MV-4-11 (cell line): ENCODE data around the gene TDRD9.
"Not testable (repeated sequence)": the region's sequence is repeated elsewhere in the genome, so short reads cannot be mapped to it uniquely, and the experiment has no call there.

Experiments used
- DNase-seq: peaks from one replicate; lab custom pipeline; 2025; lab: John Stamatoyannopoulos, UW

The TDRD9 gene

DNA sequence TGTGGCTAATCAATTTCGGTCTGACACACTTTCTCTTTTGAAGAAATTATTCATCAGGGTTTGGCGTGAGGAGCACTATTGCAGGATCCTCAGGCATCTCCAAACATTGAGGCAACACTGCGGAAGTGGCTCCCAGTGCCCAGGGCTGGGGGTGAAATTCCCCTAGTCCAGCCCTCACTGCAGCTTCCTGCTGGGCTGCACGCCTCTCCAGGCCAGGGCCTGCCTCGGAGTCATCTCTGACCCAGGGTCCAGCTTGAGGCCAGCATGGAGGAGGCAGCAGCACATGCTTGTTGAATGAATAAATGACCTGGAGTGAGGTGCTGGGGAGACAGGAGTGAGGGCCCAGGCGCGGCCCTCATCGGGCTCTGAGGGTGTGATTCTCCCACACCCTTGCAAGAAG, 36.0 kb upstream of the TDRD9 start:
- no peak for DNase-seq

DNA sequence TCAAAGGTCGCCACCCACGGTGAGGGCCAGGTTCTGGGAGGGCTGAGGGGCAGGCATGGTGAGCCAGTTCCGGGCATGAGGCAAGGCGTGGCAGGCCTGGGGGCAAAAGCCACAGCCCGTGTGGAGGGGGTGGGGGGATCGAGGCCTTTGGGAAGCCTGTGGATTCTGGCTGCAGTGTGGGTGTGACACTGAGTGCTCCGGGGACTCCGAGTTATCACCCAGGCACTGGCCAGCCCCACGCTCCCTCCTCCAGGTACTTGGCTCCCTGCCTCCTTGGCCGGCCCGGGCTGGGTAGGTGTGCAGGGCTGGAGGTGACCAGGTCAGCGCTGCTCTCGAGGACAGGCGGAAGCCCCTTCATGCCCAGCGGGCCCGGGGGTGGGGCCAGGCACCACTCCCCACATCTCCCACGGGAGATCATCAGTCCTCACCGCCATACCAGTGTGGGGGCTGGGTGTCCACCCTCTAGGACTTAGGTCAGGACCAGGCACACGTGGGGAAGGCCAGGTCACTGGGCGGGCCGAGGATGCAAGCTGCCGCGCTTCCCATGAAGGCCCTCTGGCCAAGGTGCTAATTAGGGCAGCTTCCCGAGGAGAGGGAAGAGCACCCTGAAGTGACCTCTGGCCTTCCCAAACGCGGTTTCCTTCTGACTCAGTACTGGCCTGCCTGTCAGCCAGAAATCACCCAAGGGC, 34.1 kb upstream of the TDRD9 start:
- DNase-seq: no peak

DNA sequence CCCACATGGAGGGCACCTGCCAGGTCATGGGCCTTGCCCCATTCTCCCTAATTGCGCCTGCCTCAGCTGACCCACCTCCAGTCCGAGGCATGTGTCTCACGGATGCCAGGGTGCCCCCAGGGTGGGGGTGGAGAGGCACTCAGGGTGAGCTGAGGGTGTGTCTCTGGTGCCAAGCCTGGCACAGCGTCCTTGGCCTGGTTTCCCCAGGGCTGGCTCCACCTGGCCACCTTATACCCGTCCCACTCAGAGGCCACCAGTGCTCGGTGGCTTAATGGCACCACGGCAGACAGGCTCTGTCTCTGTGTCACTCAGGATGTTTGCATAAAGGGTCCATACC, 33.6 kb upstream of the TDRD9 start:
- no peak for DNase-seq

DNA sequence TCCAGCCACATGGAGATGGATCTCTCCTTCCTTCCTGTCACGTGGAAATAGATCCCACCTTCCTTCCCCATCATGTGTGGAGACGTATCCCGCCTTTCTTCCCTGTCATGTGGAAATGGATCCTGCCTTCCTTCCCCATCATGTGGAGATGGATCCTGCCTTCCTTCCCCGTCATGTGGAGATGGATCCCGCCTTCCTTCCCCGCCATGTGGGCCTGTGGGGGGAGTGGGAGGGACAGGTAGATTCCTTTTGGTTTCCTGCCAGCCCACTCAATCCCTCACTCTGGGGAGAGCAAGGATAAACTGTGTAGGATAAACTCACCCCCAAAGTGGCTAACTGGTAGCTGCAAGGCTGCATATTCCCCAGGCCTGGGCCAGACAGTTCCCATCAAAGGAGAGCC, 31.7 kb upstream of the TDRD9 start:
- no peak for DNase-seq

DNA sequence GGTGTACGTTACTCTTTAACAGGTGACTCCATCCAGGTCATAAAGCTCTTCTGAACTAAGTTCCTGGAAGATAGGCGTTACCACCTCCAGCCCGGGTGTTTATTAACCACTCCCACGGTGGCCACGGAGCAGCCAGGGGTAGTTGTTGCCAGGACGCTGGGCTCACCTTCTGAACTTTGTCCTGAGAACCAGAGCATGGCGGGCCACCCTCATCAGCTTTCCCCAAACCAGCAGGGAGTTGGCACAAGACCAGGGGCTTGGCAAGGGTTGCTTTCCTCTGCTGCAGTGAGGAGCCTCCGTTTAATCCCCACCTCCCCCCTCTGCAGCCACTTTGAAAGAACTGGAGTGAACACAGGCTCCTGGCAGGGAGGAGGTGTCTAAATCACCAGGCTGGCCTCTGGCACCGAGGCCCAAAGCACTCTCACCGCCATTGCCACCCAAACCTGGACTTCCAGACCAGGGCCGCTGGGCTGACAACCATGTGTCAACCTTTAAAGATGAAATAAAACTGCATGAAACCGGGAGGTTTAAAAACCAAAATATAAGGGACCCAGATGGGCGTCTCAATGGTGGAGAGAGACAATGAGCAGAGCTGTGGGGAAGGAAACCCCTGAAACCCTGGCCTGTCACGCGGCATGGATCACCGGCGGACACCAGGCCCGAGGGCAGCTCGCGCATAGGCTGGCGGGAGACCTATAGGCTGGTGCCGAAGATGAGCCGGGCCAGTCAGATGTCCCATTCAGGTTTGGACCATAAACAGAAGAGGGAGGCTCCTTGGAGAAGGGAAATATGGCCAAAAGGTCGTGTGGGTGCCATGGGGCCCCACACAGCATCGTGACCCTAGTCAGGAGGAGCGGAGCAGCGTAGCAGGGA, 30.9 kb upstream of the TDRD9 start:
- DNase-seq: no peak

DNA sequence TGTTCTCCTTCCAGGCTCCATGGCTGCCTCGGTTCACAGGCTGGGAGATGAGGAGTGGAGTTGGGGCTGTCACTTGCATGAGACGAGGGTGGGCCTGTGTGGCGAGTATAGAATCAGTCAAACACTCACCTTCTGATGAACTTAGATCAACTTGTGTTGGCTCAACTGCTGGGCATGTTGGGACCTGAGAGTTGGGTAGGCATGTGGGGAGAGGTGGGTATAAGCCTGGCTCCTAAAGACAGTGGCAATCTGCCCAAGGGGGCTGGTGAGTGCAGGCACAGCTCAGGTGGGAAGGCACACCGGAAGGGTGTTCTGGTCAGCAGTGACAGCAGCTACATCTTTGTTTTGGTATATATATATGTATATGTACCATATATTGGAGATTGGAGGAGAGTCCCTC, 30.1 kb upstream of the TDRD9 start:
- no peak for DNase-seq

DNA sequence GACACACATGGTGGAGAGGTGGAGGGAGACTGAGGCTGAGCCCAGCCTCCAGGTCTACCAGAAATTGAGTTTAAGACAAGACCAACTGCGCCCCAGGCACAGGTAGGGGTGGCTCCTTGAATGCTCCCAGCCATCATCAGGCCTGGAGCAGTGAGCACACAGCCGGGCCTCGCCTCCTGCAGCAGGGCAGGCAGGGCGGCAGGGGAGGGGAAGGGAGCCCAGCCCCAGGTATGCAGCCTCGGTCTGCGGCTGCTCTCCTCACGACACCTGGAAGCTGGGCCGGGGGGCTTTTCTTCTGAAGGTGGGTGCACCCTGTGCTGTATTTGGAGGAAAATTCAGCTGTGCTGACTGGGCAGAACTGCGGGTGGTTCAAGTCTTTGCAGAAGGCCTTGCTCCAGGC, 29.5 kb upstream of the TDRD9 start:
- no peak for DNase-seq

DNA sequence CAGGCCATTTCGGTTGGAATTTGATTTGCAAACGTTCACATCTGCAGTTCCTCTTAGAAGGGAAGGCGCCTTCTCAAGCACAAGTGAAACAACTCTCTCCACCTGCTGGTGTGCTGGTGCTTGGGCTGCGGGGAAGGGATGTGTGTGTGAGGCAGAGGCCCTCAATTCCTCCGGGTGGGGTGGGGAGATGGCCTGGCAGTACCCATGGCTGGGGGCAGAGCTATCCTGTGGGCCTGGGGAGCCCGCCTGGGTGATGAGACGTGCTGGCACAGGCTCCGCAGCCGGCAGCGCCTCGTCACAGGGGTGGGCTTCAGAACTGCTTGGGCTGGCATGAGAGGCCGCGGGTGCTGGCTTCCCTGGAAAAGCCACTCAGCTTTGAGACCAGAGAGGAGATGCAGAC, 28.9 kb upstream of the TDRD9 start:
- peak; percentile 37 for DNase-seq

DNA sequence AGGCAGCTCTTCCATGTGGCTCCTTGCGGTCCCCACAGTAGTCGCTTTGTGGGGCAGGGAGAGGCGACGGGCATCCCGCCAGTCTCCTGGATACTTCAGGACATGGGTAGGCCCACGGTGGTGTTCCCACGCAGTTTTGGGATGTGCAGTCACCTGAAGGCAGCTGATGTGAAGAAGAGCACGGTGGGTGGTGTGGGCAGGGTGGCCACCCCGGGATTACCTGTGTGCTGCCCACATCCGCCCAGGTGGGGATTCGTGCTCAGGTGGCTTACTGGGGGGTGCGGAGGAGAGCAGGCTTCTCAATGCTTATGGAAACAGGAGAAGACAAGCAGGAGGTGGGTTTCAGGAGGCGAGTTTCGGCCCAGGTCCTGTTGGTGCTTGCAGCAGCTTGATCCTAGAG, 28.4 kb upstream of the TDRD9 start:
- no peak for DNase-seq

DNA sequence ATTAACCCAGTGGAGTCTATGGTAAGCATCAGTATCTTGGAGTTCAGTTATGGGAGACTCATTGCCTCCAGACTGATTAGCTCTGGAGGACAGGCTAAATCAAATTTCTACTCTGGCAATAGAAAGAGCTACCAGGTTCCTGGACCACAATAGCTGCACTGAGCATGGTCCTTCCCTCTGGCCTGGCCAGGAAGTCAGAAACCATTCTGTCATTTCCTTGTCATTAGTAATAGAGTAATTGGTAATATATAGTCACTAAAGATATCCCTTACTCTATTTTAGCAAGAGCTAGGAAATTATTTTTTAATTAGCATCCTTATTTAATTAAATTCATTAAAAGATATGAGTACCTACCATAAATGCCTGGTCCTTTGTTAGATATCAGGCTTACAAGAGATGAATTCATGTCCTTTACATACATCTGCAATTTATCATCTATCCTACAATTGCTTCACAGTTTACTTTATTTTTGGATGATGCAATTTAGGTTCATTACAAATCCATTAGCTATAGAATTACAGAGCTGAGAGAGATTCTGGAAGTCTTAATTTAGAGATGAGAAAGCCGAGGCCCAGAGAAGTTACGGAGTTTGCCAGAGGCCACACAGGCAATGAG, 23.7 kb upstream of the TDRD9 start:
- no peak for DNase-seq

DNA sequence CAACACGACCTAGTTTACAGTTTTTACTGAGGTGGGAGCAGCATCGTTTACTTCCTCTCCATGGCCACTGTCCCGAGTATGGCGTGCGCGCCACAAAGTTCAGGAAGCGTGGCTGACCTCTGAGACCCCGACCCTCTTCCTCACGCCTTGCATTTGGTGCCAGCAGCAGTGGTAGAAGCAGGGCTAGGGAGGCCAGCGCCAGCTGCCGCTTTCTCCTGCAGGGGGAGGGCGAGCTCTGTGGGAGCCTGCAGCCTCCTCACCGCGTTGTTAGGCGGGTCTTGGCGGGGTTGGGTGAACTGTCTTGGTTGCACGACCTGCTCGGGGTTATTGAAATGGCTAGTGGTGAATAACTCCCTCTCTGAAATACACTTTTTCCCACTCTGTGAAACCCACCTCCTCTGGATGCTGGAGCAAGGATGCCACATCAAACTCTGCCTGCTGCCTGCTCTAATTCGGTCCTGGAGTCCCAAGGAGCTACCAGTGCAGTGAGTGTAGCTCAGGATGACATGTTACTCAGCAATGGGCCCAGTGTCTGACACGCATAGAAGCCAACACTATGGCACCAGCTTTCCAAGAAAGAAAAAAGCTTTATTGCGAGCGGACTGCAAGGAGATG, 22.3 kb upstream of the TDRD9 start:
- DNase-seq: peak; percentile 14

DNA sequence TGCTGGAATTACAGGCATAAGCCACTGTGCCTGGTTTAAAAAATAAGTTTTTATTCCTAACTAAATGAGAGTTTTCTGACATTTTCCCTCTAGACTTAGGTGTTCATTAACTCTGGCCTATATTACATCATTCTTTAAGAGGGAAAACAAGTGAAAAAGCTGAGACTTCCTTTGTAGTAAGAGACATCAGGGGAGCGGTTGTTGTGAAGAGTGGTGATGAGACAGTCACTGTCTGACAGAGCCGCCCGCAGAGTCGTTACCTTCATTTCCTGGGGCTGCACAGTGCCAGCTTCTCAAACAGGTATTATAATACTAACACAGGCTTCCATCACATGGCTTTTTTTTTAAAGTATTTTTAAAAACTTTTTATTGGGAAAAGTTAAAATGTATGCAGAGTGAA, 19.7 kb upstream of the TDRD9 start:
- DNase-seq: no peak

DNA sequence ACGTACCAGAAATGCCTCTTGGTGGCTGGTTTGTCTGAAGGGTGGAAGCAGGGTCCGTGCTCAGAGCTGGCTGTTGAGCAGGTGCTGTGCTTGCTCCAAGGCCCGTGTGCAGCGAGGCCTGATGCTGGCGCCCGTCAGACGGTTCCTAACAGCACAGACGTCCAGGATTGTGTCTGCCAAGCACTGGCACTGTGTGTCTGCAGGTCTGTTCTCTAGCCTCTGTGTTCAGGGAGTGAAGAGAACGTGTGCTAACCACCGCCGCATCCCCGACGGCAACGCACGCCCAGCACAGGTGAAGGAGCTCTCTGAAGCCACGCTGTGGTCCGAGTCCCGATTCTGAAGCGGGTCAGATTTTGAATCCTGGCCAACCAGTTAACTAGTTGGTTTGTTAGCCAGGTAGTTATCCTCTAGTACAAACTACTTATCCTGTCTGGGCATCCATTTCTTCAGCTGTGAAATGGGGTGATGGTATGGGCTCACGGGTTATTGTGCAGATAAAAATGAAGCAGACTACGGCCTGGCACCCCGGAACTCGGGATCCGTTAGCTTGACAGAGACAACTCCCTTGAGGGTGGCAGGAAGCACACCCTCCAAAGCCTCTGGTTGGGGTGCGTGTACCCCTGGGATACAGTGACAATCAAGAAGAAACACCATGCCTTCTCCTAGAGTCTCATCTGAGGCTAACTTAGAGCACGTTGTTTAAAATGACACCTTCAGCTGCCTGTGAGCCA, 18.6 kb upstream of the TDRD9 start:
- DNase-seq: no peak

DNA sequence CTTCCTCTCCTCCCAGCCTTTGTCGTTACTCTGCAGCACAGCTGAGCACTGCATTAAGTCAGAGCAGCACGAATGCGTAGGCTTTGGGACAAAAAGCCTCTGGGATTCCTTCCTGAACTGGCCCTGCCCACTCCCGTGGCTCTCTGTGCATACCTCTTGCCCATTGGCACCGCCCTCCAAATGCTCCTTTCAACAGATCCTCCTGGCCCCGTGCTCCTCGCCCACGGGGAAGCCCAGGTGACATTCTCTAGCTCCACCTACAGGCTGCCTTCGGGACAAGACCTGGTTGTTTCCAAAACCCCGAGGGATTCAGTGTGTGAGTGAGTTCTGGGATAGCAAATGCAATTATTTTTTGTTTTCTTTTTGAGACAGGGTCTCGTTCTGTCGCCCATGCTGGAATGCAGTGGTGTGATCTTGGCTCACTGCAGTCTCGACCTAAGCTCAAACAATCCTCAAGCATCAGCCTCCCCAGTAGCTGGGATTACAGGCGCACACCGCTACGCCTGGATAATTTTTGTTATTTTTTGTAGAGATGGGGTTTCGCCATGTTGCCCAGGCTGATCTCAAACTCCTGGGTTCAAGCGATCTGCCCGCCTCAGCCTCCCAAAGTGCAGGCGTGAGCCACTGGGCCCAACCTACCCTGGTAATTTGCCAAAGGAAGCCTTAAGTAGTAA, 17.9 kb upstream of the TDRD9 start:
- DNase-seq: peak; percentile 13

DNA sequence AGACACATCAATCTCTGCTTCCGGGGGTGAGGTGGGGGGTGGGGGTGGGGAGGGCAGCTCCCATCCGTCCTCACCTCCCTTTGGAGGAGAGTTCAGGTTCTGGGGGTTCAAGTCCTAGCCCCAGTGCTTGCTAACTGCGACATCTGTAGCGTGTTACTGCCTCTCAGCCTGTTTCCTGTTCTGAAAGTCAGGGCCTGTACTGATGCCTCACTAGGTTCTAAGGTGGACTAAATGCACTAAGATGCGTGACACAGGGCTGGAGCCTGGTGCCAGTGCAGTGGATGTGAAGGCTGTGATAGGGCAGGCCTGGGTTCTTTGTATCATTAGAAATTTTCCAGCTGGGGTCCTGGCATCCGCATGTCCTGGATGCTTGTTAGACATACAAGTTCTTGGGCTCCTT, 17.3 kb upstream of the TDRD9 start:
- DNase-seq: no peak

DNA sequence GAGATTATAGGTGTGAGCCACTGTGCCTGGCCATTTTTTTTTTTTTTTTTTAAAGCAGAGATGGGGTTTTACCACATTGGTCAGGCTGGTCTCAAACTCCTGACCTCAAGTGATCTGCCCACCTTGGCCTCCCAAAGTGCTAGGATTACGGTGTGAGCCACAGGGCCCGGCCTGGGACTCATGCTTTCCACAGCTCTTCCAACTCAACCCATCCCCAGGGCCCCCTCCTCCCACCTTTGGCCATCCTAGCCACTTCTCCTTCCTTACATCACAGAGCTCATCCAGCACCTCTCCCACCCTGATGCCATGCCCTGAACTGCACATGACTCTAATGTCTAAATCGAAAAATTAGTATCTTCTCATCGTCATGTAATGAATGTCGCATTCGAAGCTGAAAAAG, 12.6 kb upstream of the TDRD9 start:
- DNase-seq: no peak

DNA sequence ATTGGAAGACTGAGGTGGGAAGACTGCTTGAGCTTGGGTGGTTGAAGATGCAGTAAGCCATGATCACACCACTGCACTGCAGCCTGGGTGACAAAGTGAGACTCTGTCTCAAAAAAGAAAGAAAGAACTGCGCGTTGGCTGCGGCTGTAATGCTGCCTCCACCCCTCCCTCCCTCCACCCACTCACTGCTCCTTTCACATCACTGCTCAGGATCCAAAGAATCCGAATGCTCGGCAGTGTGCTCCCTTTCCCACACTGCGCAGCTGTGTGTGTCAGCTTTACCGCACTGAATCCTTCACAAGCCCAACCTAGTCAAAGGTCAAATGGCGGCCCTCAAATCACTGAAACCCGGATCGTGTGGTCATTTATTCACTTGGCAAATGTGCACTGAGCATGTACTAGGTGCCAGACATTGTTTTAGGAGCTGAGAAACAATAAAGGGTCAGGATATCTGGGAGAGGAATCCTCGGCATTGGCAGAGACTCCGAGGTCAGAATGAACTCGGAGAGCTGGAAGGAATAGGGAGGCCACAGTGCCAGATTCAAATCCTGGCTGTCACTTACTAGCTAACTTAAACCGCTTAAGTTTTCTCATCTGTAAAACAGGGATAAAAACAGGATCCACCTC, 11.5 kb upstream of the TDRD9 start:
- no peak for DNase-seq

DNA sequence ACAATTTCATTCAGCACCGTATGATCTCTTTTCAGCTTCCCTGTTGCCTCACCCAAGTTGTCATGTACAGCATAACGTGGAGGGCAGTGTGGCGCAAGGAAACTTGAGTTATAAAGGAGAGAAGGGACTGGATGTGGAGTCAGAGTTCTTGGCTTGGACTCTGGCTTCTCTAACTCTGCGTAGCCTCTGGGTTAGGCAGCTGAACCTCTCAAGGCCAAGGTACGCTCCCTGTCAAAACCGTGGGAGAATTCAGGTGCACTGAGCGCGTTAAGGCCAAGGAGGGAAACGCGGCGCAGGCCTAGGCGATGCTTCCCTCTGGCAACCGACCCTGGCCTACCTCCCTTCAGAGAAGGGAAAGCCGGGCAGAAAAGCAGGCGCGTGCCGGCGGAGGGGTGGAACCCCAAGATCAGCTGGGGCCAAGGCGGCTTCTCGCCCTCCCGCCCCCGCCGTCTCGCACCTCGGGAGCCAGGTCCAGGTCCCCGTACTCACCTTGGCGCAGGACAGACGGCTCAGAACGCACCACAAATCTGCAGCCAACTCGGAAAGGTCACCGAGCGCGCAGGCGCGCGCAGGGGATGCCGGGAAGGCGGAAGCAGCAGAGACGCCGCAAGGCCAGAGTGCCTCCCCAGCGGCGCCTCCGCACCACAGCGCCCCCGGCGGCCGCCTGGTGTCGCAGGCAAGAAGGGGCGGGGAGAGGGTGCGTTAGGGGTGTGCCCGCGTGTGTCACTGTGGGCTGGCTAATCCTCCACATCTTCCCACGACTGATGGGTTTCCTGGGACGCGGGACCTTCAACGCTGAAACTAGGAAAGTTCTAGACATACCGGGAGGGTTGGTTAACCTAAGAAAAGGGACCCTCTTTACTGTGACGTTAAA, 7.0 kb upstream of the TDRD9 start:
- DNase-seq: peak; percentile 89

DNA sequence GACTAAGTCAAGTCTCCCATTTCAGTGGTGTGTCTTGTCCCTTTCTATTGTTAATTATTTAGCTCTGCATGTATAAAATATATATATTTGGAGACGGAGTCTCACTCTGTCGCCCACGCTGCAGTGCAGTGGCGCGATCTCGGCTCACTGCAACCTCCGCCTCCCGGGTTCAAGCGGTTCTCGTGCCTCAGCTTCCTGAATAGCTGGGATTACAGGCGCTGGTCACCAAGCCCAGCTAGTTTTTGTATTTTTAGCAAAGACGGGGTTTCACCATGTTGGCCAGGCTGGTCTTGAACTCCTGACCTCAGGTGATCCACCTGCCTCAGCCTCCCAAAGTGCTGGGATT, 6.4 kb upstream of the TDRD9 start:
- not testable (repeated sequence) for DNase-seq

DNA sequence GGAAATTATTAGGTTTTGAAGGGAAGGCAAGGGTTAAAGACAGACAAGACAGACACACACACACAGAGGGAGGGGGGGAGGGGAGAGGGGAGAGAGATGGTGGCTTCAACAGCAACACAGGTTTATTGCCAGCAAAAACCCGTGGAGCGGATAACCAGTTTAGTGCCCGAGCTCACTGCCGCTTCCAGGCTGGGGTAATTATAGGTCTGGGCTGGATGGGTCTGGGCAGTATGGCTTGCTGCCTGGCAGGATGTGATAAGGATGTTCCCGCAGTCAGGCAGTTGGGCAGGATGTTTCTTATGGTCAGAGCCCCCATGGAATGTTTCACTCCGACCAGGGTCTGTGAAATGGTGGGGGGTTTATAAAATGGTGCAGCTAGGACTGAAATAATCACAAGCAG, 4.4 kb upstream of the TDRD9 start:
- DNase-seq: no peak
